Neural progenitor cell (in vitro differentiated cells): ENCODE data around the gene VAV3.

Experiments used
- CTCF ChIP-seq: fragments of 200-600 bp; sonication (generic); IDR thresholded peaks from 2 replicates; pipeline ENCODE4 v1.5.1; 2017; ENCODE audit warnings: antibody characterized with exemption, mild to moderate bottlenecking
- EZH2 ChIP-seq: fragments of 200-600 bp; sonication (generic); IDR thresholded peaks from 2 replicates; pipeline ENCODE4 v1.6.1; 2017; ENCODE audit warnings: antibody characterized with exemption, mild to moderate bottlenecking, moderate library complexity

- TF ChIP-seq CTCF (no peak), EZH2 (no peak)
Measured at GRCh38 chr1:107871687-107872395, 93.1 kb downstream of the VAV3 start.
